Epidermal melanocyte (primary cell): ENCODE results near the gene TP73.

Experiments
- DNase-seq: peaks from one replicate; pipeline ENCODE4 v3.0.0; 2011; ENCODE audit warnings: low spot score; ENCODE audit not compliant: insufficient read length

Gene TP73

DNA sequence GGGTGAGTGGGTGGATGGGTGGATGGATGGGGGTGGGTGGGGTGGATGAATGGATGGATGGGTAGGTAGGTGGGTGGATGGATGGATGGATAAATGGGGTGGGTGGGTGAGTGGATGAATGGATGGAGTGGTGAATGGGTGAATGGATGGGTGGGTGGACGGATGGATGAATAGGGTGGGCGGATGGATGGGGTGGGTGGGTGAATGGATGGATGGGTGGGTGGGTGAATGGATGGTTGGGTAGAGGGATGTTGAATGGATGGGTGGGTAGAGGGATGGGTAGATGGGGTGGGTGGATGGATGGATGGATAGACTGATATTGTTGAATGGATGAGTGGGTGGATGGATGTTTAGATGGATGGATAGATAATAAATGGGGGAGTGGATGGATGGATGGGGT lies 73.0 kb downstream of the TP73 start:
- no peak for DNase-seq

DNA sequence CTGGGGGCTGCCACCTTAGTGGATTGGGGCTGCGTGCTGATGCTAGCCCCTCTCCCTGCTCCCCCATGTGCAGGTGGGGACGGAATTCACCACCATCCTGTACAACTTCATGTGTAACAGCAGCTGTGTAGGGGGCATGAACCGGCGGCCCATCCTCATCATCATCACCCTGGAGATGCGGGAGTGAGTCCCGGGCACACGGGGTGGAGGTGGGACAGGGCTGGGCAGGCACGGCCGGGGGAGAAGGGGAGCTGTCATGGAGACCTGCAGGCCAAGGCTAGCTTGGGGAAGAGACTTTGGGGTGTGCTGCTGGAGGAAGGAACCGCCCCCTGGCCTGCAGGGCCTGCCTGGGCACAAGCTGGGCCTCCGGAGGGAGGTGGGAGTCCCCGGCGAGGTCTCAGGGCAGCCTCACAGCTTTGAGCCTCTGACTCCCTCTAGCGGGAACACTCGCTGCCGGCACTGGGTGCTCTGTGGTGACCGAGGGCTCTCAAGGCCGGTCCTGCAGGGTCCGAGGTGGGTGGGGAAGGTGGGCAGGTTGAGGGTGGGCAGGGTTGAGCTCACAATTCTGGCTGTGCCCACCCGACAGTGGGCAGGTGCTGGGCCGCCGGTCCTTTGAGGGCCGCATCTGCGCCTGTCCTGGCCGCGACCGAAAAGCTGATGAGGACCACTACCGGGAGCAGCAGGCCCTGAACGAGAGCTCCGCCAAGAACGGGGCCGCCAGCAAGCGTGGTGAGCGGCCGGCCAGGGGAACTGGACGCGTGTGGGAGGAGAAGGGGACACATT lies 74.9 kb downstream of the TP73 start:
- DNase-seq = no peak

DNA sequence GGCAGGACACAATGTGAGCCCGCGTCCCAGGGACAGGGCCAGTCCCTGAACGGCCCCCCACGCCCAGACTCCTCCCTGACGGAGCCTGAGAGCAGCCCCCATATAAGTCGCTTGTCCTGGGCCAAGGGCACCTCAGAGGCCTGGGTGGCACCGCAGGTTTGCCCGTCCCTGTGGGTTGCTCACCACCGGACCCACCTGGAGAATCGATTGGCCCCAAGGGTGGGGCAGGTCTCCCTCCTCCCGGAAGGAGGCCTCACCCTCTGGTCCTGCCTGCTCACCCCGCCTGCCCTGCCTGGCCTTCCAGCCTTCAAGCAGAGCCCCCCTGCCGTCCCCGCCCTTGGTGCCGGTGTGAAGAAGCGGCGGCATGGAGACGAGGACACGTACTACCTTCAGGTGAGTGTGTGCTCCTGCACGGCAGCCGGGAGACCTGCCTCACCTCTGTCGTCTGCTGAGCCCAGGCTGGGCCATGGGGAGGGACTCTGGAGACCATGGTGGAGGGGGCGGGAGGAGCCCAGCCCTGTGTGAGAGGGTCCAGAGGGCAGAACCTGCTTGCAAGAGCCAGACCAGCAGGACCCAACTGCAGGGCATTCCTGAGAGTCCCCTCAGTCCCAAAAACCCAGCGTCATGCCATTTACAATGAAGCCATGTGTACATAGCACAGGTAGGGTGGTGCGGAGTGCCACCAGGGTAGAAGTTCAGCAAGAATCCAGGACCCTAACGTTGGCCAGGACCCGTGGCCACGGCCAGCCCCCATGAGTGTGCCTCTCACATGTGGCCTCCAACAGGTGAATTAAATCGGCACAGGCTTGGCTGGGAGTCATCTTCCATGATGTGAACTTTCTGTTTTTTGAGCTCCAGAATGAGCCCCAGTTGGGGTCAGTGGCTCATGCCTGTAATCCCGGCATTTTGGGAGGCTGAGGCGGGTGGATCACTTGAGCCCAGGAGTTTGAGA lies 75.8 kb downstream of the TP73 start:
- DNase-seq = no peak

DNA sequence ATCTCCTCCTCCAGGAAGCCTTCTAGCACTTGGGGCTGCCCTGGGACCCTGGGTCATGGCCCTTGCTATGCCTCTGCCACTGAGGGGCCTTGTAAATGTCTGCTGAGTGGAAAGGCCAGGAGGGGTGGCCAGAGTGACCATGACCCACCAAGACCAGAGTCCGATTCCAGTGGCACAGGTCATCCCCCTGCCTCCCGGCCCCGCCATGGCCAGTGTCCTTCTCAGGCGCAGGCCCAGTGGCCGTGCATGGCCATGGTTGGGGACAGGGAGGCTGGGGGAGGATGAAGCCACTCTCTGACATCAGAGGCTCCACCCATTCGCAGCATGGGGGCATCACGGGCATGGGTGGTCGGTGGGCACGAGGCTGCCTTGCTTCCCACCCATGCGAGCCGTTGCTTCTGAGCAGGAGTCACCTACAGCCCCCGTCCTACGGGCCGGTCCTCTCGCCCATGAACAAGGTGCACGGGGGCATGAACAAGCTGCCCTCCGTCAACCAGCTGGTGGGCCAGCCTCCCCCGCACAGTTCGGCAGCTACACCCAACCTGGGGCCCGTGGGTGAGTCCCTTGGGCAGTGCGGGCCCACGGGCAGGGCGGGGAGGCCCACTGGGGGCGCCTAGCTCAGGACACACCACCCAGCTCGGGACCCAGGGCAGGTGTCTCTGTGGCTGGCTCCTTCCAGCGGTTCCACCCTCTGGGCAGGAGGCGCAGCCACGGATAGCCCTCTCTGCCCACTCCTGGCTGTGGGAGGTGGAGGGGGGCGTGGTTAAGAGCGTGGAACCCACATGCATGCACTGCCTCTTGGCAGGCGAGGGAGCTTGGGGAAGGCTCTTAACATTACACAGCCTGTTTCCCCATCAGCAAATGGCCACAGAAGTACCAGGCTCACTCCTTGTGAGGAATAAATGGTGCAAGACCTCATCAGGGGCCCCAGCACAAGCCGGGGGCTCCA lies 77.6 kb downstream of the TP73 start:
- DNase-seq = no peak

DNA sequence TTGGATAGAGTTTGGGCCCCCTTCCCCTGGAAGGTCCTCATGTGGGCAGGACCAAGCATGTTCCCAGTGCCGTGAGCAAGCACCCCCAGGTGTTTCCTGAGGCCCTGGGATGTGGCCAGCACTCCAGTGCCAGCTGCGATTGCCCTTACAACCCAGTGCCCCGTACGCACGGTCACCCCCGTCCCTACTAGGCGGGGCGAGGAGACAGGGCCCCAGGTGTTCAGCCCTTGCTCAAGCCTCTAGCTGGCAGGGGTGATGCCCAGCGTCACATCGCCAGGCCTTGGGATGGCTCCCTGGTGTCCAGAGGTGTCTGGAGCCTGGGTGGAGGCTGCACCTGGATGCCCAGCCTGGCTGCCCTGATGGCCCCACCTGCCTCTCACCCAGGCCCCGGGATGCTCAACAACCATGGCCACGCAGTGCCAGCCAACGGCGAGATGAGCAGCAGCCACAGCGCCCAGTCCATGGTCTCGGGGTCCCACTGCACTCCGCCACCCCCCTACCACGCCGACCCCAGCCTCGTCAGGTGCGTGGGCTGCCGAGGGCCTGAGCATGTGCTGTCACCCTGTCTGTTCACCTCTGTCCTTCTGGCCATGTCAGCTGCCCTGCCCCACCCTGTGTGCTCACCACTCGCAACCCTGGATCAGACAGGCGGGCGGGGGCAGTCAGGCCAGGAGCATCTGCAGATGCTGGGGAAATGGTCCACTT lies 78.4 kb downstream of the TP73 start:
- DNase-seq = no peak

DNA sequence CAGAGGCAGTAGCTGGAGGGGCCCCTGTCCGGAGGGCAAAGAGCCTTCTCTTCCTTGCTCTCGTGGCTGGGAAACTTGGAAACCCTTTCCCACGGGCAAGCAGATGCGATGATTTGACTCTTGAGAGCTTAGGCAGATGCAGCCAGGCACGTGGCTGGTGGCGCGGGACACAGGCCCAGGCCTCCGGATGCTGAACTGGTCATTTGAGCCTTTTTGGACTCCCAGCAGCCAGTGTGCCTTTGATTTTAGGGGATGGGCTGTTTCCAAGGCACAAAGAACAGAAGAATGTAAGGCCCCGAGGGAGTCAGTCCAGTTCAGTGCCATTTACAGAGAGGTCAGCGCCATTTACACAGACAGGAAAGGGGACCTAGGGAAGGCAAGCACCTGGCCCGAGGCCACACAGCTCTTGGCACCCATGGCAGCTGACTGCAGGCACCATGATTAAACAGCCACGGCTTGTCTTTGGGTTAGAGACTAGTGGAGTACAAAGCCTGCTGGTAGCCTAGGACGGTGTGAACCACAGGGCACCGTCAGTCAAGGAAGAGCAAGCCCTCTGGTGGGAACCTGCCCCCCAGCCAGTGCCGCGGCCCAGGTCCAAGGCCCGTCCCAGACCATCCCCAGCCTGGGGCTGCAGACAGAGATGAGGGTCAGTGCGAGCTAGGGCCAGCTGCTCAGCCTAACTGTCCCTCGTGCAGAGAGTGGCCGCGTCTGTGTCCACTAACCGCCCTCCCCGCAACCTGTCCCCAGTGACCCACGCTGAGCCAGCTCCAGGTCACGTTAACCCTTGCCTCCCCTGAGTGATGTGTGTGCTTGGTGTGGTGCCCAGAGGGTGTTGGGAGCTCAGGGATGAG lies 79.5 kb downstream of the TP73 start:
- no peak for DNase-seq

DNA sequence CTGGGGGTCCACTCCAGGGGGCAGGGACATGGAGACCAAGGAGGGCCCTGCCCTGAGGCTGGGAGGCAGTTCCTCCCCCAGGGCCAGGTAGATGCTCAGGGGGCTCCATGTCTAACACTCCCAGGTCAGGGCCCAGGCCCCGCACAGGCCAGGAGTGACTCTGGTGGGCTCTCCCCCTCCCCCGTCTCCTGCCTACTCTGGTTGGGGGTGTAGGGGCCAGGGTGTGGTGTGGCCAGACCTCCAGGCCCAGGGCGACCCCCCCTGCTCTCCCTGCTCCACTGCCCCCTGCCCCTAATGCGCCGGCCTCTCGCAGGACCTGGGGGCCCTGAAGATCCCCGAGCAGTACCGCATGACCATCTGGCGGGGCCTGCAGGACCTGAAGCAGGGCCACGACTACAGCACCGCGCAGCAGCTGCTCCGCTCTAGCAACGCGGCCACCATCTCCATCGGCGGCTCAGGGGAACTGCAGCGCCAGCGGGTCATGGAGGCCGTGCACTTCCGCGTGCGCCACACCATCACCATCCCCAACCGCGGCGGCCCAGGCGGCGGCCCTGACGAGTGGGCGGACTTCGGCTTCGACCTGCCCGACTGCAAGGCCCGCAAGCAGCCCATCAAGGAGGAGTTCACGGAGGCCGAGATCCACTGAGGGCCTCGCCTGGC lies 80.2 kb downstream of the TP73 start:
- no peak for DNase-seq

DNA sequence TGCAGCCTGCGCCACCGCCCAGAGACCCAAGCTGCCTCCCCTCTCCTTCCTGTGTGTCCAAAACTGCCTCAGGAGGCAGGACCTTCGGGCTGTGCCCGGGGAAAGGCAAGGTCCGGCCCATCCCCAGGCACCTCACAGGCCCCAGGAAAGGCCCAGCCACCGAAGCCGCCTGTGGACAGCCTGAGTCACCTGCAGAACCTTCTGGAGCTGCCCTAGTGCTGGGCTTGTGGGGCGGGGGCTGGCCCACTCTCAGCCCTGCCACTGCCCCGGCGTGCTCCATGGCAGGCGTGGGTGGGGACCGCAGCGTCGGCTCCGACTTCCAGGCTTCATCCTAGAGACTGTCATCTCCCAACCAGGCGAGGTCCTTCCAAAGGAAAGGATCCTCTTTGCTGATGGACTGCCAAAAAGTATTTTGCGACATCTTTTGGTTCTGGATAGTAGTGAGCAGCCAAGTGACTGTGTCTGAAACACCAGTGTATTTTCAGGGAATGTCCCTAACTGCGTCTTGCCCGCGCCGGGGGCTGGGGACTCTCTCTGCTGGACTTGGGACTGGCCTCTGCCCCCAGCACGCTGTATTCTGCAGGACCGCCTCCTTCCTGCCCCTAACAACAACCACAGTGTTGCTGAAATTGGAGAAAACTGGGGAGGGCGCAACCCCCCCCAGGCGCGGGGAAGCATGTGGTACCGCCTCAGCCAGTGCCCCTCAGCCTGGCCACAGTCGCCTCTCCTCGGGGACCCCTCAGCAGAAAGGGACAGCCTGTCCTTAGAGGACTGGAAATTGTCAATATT lies 81.0 kb downstream of the TP73 start:
- no peak for DNase-seq

DNA sequence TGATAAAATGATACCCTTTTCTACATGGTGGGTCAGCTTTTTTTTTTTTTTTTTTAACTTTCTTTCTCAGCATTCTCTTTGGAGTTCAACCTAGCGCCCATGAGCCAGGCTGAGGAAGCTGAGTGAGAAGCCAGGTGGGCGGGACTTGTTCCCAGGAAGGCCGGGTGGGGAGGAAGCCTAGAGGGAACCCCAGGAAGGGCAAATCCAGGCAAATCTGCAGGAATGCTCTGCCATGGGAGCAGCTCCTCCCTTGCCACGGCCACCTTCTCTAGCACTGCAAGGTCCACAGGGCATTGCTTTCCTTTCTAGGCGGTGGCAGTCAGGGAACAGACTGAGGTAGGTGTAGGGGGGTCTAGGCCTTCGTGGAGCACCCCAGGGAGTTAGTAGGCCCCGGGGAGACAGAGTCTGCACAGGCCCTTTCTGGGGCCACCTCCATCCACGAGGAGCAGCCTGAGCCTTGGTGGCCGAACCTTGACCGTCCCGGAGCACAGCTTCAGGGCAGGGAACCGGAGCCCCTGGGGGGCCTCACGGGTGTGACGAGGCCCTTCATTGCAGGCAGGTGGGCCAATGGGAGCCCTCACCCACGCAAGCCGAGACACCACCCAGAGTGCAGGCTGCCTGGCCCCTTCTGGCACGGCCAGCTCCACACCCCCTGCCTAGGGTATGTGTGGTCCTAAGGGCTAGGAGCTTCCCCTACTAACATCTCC lies 81.7 kb downstream of the TP73 start:
- DNase-seq = no peak

DNA sequence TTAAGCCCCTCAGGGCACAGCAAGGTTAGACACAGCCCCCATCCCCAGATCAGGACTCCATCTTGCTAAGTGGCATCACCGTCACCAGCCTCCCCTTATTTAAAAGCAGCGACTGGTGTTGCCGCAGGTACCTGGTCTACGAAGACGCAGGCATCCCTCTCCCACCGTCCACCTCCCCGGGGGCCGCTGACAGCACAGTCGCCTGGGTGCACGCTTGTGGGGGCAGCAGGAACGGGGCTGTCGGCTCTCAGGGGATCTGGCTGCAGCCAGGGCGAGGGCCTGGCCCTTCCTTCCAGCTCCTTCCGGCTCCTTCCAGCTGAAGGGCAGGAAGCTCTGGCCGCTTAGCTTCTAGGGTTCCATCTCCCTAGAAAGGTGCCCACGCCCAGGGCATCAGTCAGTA lies 82.3 kb downstream of the TP73 start:
- DNase-seq = no peak

DNA sequence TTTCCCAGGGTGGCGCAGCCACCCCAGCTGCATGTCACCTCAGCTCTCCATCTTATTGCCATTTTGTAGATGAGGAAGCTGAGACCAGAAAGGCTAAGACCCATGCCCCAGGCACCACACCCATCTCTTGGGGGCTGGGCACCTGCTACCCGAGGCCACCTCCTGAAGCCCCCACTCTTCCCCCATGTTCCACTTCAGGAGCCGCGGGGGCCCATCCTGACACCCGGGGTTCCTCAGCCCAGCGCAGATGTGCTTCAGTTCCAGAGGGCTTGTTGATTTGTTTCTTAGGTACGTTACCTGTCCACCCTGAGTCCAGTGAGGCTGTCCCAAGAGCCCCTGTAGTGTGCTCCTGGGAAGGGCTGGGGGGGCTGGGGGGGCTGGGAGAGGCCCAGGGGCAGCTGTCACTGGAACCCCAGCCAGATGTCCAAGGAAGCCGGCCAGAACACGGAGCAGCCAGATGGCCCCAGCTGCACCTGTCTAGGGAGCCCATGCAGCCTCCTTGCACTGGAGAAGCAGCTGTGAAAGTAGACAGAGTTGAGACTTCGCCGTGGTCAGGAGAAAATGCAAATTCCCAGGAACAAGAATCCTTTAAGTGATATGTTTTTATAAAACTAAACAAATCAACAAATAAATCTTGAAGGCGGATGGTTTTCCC lies 82.8 kb downstream of the TP73 start:
- no peak for DNase-seq

DNA sequence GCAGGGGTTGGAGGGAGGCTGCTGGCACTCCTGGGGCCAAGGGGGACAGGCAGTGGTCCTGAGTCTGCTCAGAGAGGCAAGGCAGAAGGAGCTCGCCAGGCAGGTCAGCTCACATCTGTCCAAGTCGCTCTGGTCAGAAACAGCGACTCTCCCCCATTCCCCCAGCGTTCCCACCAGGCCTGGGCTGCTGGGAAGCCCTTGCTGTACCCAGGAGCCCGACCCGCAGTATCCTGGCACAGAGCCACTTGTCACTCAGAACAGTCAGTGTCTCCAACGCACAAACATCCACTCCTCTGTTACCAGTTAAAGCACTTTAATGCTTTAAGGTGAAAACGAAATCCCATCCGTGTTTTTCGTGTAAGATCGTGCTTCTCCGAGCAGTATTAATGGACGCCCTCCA lies 83.4 kb downstream of the TP73 start:
- no peak for DNase-seq

DNA sequence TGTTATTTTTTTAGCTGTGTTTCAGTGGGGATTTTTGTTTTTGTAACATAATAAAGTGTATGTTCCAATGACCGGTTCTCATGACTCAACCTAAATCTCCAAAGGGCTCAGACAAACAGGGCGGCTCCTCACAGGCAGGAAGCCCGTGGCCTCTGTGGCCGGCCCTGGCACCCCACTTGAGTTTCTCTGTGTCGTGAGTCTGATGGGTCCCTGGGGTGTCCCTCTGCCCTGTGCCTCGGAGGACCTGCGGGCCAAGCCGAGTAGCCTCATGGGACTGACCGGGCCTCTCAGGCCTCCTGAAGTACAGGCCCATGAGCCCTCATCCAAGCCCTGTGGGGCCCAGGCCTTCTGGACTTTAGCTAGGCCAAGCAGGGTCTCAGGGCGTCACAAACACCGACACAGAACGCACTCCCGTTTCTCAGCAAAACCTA lies 83.8 kb downstream of the TP73 start:
- DNase-seq = no peak

DNA sequence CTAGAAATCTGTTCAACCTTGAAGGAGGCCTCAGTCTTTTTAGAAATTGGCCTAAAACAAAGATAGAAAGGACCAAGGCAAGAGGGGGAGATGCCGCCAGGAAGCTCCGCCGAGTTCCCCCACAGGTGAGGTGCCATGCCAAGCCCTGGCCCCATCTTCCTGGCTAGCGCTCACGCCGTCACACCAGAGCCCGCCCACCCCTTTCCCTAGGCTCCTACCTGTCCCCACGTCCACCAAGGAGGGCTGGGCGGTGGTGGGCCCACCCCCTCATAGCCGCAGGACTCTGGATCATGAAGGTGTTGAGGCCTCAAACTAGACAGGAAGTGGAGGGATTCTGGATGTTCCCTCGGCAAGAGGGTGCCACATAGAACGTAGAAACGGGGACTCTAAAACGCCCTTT lies 84.4 kb downstream of the TP73 start:
- no peak for DNase-seq

DNA sequence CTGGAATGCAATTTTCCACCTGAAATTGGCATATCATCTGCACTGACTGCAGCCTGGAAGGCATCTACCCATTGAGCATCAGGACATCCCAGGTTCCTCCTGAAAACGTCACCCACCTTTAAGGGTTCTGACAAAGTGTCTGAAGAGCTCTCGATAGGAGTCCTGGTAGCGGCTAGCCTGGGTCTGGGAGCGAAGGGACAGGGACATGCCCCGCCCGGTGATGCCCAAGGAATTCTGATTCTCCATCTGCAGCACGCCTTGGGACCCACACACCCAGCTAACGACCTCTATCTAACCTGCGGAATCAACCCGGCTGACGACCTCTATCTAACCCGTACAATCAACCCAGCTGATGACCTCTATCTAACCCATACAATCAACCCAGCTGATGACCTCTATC lies 86.6 kb downstream of the TP73 start:
- no peak for DNase-seq

DNA sequence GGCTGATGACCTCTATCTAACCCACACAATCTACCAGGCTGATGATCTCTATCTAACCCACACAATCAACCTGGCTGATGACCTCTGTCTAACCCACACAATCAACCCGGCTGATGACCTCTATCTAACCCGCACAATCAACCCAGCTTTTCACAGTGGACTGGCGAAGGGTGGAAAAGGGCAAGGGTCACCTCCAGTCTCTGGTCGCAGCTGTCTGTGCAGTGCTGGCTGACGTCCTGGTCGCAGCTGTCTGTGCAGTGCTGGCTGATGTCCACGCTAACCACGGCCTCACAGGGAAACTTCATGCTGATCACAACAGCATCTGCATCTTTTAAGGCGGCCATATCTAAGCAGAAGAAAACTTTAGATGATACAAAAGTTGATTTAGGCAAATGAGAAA lies 87.7 kb downstream of the TP73 start:
- DNase-seq = no peak

DNA sequence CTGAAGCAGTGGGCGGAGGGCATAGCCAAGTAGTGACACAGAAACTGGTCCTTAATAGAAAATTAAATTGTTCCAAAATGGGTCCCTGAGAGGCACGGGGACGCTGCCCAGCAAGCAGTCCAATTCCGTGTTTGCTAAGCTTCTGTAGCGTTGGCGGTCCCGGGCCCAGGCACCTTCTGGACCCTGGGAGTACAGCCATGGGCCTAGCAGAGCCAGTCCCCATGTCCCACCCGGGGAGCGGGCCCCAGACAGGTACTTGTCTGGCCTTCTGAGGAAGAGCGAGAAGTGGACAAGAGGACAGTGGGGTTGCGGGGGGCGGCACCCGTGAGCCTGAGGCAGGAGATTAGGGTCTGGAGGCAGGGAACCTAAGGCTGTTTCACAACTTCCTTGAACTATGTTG lies 88.4 kb downstream of the TP73 start:
- DNase-seq = no peak
